HEK293 (cell line): ENCODE results near the gene FAM136A.
A peak's percentile ranks its signal among the peaks of the same experiment; 100 is the strongest.

Source experiments
- CTCF ChIA-PET: fragments of 350-600 bp; formaldehyde crosslinking; extraction: SDS; loops from one replicate; lab custom pipeline; 2021; ENCODE audit warnings: antibody characterized with exemption; lab: Yijun Ruan, JAX
- POLR2A ChIA-PET: fragments of 300-600 bp; formaldehyde crosslinking; extraction: SDS; loops from one replicate; lab custom pipeline; 2020; ENCODE audit warnings: antibody characterized with exemption, inconsistent platforms; lab: Yijun Ruan, JAX
- H3K27ac ChIP-seq: fragments of 200-500 bp; sonication (Bioruptor generic); 2 replicates; pipeline ENCODE4 v1.5.1; 2014; ENCODE audit warnings: low read depth, low read length, control low read depth, inconsistent platforms; ENCODE audit errors: extremely low read depth
- H3K36me3 ChIP-seq, 2 experiments: fragments of 200-500 bp in 1 of 2; sonication (Bioruptor generic) in 1 of 2; 1 replicate in 1 of 2; 2 replicates in 1 of 2; pipeline ENCODE4 v1.5.1; 2014 to 2017; ENCODE audit warnings: inconsistent platforms in 2 of 2, low read length in 2 of 2; ENCODE audit not compliant: control insufficient read depth in 2 of 2, insufficient read depth in 1 of 2
- H3K4me1 ChIP-seq: fragments of 200-500 bp; sonication (Bioruptor generic); 2 replicates; pipeline ENCODE4 v1.5.1; 2014; ENCODE audit warnings: mild to moderate bottlenecking, low read length, inconsistent platforms; ENCODE audit not compliant: control insufficient read depth, insufficient read depth
- H3K4me3 ChIP-seq: 2 replicates; pipeline ENCODE4 v1.5.1; 2011; ENCODE audit warnings: low read depth, mild to moderate bottlenecking, control low read depth, low read length, moderate library complexity
- H3K9me3 ChIP-seq: fragments of 200-500 bp; sonication (Bioruptor generic); 2 replicates; pipeline ENCODE4 v1.5.1; 2014; ENCODE audit warnings: low read depth, low read length, inconsistent platforms; ENCODE audit not compliant: control insufficient read depth, insufficient read depth
- BCL11B ChIP-seq: fragments of 450-650 bp; formaldehyde crosslinking; IDR thresholded peaks from 2 replicates; pipeline ENCODE4 v1.5.1; 2016; ENCODE audit warnings: low read depth, missing biosample characterization, missing genetic modification characterization
- FEZF1 ChIP-seq: fragments of 450-650 bp; formaldehyde crosslinking; IDR thresholded peaks from 2 replicates; pipeline ENCODE4 v1.5.1; 2016; ENCODE audit warnings: missing biosample characterization, missing genetic modification characterization
- GLI2 ChIP-seq: fragments of 450-650 bp; formaldehyde crosslinking; IDR thresholded peaks from 2 replicates; pipeline ENCODE4; 2017; ENCODE audit warnings: missing biosample characterization, missing genetic modification characterization, low read depth, borderline replicate concordance
- GLIS2 ChIP-seq: fragments of 450-650 bp; formaldehyde crosslinking; IDR thresholded peaks from 2 replicates; pipeline ENCODE4 v1.5.1; 2016; ENCODE audit warnings: missing biosample characterization, missing genetic modification characterization
- PRDM10 ChIP-seq: fragments of 450-650 bp; formaldehyde crosslinking; IDR thresholded peaks from 2 replicates; pipeline ENCODE4 v1.5.1; 2016; ENCODE audit warnings: missing biosample characterization, missing genetic modification characterization
- SETDB1 ChIP-seq: IDR thresholded peaks from one replicate; pipeline ENCODE4 v1.6.1; 2017; ENCODE audit warnings: mild to moderate bottlenecking, low read length, moderate library complexity, mixed read lengths; ENCODE audit not compliant: insufficient read length
- TCF7L2 ChIP-seq: IDR thresholded peaks from 2 replicates; pipeline ENCODE4 v1.6.1; 2011; ENCODE audit warnings: low read depth, mild to moderate bottlenecking, inconsistent platforms, low read length, moderate library complexity, borderline replicate concordance
- TRIM28 ChIP-seq: IDR thresholded peaks from 2 replicates; pipeline ENCODE4 v1.6.1; 2011; ENCODE audit warnings: low read length, control low read depth, borderline replicate concordance
- YY1 ChIP-seq: fragments of 450-650 bp; formaldehyde crosslinking; IDR thresholded peaks from 2 replicates; pipeline ENCODE4 v1.5.1; 2018; ENCODE audit warnings: missing biosample characterization, missing genetic modification characterization
- ZBTB1 ChIP-seq: fragments of 450-650 bp; formaldehyde crosslinking; IDR thresholded peaks from 2 replicates; pipeline ENCODE4 v1.5.1; 2016; ENCODE audit warnings: missing biosample characterization, missing genetic modification characterization
- ZFP69B ChIP-seq: fragments of 450-650 bp; formaldehyde crosslinking; IDR thresholded peaks from 2 replicates; pipeline ENCODE4 v1.5.1; 2016; ENCODE audit warnings: missing biosample characterization, missing genetic modification characterization
- ZNF112 ChIP-seq: fragments of 450-650 bp; formaldehyde crosslinking; IDR thresholded peaks from 2 replicates; pipeline ENCODE4 v1.5.0; 2017; ENCODE audit warnings: missing biosample characterization, missing genetic modification characterization
- ZNF473 ChIP-seq: fragments of 450-650 bp; formaldehyde crosslinking; IDR thresholded peaks from 2 replicates; pipeline ENCODE4 v1.5.1; 2017; ENCODE audit warnings: missing biosample characterization, missing genetic modification characterization
- ZNF596 ChIP-seq: fragments of 450-650 bp; IDR thresholded peaks from 2 replicates; pipeline ENCODE4 v1.5.0; 2018; ENCODE audit warnings: missing biosample characterization, mild to moderate bottlenecking, missing genetic modification characterization, moderate library complexity
- ZNF600 ChIP-seq: fragments of 450-650 bp; formaldehyde crosslinking; IDR thresholded peaks from 2 replicates; pipeline ENCODE4 v1.5.1; 2016; ENCODE audit warnings: missing biosample characterization, missing genetic modification characterization
- ZNF660 ChIP-seq: fragments of 450-650 bp; IDR thresholded peaks from 2 replicates; pipeline ENCODE4 v1.5.1; 2018; ENCODE audit warnings: missing biosample characterization, mild to moderate bottlenecking, missing genetic modification characterization
- ZNF704 ChIP-seq: fragments of 450-650 bp; formaldehyde crosslinking; IDR thresholded peaks from 2 replicates; pipeline ENCODE4 v1.5.1; 2016; ENCODE audit warnings: missing biosample characterization, missing genetic modification characterization
- ZNF707 ChIP-seq: fragments of 450-650 bp; formaldehyde crosslinking; IDR thresholded peaks from 2 replicates; pipeline ENCODE4 v1.5.1; 2016; ENCODE audit warnings: missing biosample characterization, missing genetic modification characterization
- ZNF837 ChIP-seq: fragments of 450-650 bp; formaldehyde crosslinking; IDR thresholded peaks from 2 replicates; pipeline ENCODE4 v1.5.1; 2016; ENCODE audit warnings: missing biosample characterization, missing genetic modification characterization
- ZSCAN30 ChIP-seq: fragments of 450-650 bp; IDR thresholded peaks from 2 replicates; pipeline ENCODE4 v1.5.1; 2018; ENCODE audit warnings: missing biosample characterization, mild to moderate bottlenecking, missing genetic modification characterization, moderate library complexity
- TF ChIP-seq, protein P1 (sequence below): fragments of 450-650 bp; formaldehyde crosslinking; IDR thresholded peaks from 2 replicates; pipeline ENCODE4 v1.5.1; 2016; ENCODE audit warnings: missing biosample characterization, missing genetic modification characterization
- TF ChIP-seq, protein P2 (sequence below): fragments of 450-650 bp; formaldehyde crosslinking; IDR thresholded peaks from 2 replicates; pipeline ENCODE4 v1.5.1; 2016; ENCODE audit warnings: missing biosample characterization, missing genetic modification characterization
- TF ChIP-seq, protein P3 (sequence below): fragments of 450-650 bp; formaldehyde crosslinking; conservative IDR thresholded peaks from 2 replicates; pipeline ENCODE4 v1.5.1; 2016; ENCODE audit warnings: low read depth, missing biosample characterization, missing genetic modification characterization

Gene FAM136A

DNA sequence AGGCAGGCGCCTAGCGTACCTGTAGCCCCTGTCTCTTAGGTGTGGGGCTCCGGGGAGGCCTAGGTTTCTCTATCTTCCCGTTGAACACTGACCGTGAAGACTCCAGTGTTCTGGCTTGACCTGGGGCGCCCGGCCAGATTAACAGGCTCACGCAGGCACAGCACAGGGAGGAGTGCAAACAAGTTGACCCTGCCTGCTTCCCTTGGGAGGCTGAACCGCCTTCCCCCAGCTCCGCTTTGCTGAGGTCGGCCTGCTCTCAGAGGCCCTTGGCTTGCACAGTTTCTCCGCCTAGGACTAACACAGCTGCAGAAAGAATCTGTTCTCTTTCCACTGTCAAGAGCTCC lies 43.4 kb downstream of the FAM136A start (continued):
- TF ChIP-seq, protein P1, sequence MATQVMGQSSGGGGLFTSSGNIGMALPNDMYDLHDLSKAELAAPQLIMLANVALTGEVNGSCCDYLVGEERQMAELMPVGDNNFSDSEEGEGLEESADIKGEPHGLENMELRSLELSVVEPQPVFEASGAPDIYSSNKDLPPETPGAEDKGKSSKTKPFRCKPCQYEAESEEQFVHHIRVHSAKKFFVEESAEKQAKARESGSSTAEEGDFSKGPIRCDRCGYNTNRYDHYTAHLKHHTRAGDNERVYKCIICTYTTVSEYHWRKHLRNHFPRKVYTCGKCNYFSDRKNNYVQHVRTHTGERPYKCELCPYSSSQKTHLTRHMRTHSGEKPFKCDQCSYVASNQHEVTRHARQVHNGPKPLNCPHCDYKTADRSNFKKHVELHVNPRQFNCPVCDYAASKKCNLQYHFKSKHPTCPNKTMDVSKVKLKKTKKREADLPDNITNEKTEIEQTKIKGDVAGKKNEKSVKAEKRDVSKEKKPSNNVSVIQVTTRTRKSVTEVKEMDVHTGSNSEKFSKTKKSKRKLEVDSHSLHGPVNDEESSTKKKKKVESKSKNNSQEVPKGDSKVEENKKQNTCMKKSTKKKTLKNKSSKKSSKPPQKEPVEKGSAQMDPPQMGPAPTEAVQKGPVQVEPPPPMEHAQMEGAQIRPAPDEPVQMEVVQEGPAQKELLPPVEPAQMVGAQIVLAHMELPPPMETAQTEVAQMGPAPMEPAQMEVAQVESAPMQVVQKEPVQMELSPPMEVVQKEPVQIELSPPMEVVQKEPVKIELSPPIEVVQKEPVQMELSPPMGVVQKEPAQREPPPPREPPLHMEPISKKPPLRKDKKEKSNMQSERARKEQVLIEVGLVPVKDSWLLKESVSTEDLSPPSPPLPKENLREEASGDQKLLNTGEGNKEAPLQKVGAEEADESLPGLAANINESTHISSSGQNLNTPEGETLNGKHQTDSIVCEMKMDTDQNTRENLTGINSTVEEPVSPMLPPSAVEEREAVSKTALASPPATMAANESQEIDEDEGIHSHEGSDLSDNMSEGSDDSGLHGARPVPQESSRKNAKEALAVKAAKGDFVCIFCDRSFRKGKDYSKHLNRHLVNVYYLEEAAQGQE = no peak
- TF ChIP-seq GLIS2 (tag by site-specific recombination) = no peak
- 0 out of 2 replicates have a peak, but pooled peaks have one; percentile 32 for TF ChIP-seq ZNF600 (tag by site-specific recombination)

GRCh38 chr2:70255637-70256314 lies 46.1 kb downstream of the FAM136A start:
- H3K36me3 ChIP-seq = peaks cover 10 to 13% of the 10 kb centered on the region in 2 experiments; a peak in 2 of 3 replicates
- TF ChIP-seq PRDM10 (no peak), BCL11B (tag by site-specific recombination) (no peak), ZSCAN30 (tag by site-specific recombination) (no peak), ZNF837 (tag by site-specific recombination) (no peak), ZNF707 (tag by site-specific recombination) (no peak), TCF7L2 (no peak), GLI2 (tag by site-specific recombination) (no peak), SETDB1 (no peak), ZNF473 (no peak), ZFP69B (tag by site-specific recombination) (no peak), ZNF660 (tag by site-specific recombination) (no peak), ZNF596 (tag by site-specific recombination) (no peak), FEZF1 (no peak), YY1 (no peak), TRIM28 (no peak), ZBTB1 (no peak), ZNF704 (tag by site-specific recombination) (no peak), ZNF112 (no peak)
- TF ChIP-seq, protein P2, sequence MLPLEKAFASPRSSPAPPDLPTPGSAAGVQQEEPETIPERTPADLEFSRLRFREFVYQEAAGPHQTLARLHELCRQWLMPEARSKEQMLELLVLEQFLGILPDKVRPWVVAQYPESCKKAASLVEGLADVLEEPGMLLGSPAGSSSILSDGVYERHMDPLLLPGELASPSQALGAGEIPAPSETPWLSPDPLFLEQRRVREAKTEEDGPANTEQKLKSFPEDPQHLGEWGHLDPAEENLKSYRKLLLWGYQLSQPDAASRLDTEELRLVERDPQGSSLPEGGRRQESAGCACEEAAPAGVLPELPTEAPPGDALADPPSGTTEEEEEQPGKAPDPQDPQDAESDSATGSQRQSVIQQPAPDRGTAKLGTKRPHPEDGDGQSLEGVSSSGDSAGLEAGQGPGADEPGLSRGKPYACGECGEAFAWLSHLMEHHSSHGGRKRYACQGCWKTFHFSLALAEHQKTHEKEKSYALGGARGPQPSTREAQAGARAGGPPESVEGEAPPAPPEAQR (tag by site-specific recombination) = no peak
- TF ChIP-seq, protein P3, sequence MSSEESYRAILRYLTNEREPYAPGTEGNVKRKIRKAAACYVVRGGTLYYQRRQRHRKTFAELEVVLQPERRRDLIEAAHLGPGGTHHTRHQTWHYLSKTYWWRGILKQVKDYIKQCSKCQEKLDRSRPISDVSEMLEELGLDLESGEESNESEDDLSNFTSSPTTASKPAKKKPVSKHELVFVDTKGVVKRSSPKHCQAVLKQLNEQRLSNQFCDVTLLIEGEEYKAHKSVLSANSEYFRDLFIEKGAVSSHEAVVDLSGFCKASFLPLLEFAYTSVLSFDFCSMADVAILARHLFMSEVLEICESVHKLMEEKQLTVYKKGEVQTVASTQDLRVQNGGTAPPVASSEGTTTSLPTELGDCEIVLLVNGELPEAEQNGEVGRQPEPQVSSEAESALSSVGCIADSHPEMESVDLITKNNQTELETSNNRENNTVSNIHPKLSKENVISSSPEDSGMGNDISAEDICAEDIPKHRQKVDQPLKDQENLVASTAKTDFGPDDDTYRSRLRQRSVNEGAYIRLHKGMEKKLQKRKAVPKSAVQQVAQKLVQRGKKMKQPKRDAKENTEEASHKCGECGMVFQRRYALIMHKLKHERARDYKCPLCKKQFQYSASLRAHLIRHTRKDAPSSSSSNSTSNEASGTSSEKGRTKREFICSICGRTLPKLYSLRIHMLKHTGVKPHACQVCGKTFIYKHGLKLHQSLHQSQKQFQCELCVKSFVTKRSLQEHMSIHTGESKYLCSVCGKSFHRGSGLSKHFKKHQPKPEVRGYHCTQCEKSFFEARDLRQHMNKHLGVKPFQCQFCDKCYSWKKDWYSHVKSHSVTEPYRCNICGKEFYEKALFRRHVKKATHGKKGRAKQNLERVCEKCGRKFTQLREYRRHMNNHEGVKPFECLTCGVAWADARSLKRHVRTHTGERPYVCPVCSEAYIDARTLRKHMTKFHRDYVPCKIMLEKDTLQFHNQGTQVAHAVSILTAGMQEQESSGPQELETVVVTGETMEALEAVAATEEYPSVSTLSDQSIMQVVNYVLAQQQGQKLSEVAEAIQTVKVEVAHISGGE (tag by site-specific recombination) = no peak
- H3K27ac ChIP-seq = no peak overlapping the region
- POLR2A ChIA-PET = interaction anchor here (0.7 kb wide), 1 partner anchor 31 kb away, joined by 5 read pairs; no protein-coding TSS in a partner anchor
- H3K4me3 ChIP-seq = no peak overlapping the region
- CTCF ChIA-PET = interaction anchor here (0.9 kb wide), 3 partner anchors 46 to 345 kb away, joined by 3 read pairs; no protein-coding TSS in a partner anchor
- no peaks in the 10 kb centered on the region for H3K9me3 ChIP-seq
- 0 out of 2 replicates have a peak, but pooled peaks cover 4% of the 10 kb centered on the region for H3K4me1 ChIP-seq
